RPMI7951 (cell line): ENCODE results near the gene EFHC1. TPM values are rescaled to one million over a fixed set of nuclear protein-coding genes. Genes with fewer than 3 reads are reported as not detected.
A peak's percentile ranks its signal among the peaks of the same experiment; 100 is the strongest.

Experiments used
- DNase-seq: peaks from one replicate; pipeline ENCODE4 v3.0.0-alpha.2; 2012; ENCODE audit warnings: low read depth
- total RNA-seq: library from RNA; depleted of rRNA; stranded (reverse); fragments of >200 nt; shearing (Covaris generic); gene quantifications from 2 replicates; pipeline ENCODE4 v1.2.3, GENCODE V29; 2014

Gene EFHC1
- total RNA-seq, 1 experiment from 2014 or later, result 37.7 TPM

DNA sequence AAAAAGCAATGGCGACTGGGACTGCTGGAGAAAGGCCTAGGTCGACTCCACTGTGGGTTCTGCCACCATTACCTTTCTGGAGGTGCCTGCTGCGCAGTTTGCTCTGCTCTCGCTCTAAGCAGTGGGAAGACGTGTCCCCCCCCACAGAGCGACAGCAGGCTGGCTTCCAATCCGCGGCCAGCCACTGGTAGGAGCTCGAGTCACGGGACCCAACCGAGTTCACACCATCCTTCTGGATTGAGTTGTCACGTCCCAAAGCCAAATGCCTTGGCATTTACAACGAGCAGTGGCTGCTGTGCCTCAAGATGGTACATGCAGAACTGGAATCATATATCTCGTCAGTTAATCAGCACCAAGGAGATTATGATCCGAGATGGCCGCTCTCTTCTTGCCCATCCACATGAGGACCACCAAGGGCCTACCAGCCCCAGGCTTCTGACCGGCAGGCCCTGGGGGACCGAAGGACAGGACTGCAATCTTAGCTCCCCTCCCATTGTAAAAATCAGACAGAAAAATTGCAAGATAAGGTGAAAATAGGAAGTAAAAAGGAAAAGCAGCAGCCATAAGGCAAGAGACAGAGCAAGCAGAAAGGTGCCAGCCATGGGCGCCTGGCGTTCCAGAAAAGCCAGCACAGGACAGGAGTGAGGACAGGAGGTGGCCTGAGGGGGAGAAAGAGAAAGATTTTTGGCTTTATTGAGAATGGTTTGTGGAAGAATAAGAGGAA lies 82.3 kb downstream of the EFHC1 start:
- no peak for DNase-seq

DNA sequence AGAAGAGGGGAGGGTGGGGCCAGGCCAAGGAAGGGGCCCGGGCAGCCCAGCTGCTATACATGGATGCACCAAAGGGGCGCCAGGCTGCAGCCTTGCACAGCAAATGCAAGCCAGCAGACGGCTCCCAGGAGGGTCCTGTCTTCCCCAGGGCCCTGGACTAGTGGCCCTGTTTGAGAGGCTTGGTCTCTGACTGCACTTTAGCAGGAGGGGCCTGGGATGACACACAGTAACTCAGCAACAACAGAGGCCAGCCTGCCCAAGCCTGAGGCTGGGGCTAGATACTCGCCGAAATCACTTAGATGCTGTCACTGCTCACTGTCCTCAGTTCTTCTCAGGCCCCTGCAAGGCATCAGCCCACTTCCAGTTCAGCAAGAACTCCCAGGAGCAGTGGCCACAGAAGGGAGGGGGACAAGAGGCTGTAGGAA lies 83.2 kb downstream of the EFHC1 start:
- DNase-seq, result peak; percentile 73

DNA sequence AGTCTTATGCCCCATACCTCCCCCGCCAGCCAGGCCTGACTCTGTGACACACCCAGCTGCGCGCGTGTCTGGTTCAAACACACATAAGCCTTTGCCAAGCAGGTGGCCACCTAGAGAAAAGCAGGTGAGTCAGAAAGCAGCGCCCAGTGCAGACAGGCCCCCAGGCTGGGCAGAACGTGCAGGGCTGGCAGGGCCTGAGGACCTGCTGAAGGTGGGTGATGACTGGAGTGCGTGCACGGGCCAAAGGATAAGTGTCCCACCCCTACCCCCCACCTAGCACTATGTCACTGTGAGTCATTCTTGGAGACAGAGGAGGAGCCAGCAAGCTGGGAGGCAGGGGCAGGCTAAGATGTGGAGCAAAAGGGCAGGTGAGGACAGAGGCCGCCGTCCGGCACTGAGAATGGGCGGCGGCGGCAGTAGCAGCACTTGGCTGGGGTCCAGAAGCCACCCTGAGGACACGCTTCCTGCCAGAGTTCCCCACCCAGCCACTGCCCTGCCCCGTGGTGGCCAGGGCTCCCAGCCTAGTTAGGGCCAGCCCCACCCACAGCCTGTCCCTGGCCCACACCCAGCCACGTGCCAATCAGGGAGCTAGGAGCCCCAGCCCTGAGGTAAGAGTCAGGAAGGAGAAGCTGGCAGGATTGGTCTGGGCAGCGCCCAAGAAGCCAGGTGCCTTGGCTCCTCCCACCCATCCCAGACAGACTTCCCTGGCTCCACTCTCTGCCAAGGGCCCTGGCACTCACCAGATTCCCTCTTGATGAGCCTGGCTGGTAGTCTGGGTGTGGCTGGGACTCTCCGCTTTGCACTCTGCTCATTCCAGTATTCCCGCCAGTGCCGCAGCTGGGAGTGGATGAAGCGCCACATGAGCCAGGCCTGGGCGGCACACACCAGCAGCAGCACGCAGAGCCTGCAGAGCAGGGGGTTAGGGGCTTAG lies 84.0 kb downstream of the EFHC1 start:
- DNase-seq, result peak; percentile 99

DNA sequence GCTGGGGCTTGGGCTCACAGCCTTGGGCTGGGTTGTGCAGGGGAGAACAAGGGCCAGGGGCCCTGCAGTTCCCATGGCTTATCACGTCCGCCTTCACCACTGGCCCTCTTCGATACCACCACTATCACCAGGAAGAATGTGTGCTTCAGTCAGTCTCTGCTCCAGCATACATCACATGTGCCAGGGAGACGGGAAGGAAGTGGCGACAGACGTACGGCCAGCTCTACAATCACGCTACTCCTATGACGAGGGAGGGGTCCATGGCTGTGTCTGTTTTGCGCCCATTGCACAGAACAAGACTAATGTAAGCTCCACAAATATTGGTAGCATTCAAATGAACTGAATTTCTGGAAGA lies 84.6 kb downstream of the EFHC1 start:
- DNase-seq, result no peak

DNA sequence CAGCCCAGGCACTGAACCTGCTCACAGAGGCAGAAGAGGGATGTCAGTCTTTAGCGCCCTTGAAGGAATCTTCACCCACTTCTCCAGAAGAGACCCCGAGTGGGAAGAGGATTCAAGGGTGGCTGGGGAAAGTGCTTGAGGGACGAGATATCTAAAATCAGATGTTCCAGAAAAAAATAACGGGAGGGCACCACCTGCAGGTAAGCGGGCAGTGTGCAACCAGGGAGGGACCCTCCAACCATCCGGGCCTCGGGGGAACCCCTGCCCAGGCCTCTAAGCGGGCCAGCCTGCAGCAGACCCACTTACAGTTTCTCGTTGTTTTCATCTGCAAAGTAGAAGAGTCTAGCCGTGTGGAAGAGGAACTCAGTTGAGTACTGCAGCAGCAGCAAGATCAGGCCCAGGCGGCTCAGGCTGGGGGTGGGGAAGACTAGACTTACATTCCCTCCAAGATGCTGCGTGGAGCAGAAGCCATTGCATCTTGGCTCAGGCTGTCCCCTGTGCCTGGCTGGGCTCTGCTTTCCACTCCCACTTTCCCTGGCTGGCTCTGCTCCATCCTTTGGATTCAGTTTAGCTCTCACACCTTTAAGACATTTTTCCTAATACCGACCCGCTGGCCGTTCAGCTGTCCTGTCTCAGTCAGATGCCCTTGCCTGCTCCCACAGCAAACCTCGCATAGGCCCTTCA lies 85.7 kb downstream of the EFHC1 start:
- DNase-seq, result no peak

DNA sequence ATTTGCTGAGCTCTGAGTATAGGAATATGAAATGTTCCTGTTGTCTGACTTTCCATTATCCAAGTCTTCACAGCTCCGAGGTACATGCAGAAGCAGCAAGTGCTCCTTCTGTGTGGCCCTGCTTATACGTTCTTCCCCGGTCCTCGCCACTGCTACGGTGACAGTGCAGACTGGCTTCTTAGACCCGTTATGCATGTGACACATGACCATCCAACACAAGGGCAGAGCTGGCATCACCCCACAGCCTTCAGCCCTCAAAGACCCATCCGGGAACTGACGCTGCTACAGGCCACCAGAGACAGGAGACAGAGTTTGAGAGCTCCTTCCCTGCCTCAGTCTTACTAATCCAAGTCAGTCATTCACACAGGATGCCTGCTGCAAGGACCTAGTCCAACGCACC lies 86.3 kb downstream of the EFHC1 start:
- DNase-seq, result no peak

DNA sequence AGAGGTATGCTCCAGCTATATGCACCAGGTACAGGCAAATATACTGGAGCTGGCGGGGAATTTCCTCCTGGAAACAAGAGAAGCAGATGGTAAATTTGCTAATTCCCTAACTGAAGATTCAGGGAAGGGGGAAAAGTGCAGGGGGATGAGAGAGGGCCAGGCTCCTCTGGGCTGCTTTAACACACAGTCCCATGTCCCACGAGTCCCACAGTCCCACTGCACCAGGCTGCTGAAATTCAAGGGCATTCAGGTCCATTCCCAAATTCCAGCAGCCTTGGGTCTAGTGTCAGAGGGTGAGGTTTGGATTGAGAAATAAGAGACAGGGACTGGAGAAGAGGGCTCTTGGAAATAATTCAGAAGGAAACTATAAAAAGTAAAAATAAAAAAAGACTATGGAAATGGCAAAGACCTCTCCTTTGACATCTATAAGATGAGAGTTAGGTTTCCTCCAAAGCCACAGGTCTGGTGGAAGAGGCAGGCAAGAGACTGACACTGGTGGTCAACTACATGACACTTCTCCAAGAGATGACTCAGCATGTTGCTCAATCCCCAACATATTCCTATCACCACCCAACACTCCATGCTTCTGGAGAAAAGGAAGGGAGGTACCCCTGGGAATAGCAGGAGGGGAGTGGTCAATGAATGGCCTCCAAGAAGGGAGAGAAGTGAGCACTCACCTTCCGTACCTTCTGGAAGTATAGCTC lies 87.6 kb downstream of the EFHC1 start:
- peak; percentile 90 for DNase-seq

DNA sequence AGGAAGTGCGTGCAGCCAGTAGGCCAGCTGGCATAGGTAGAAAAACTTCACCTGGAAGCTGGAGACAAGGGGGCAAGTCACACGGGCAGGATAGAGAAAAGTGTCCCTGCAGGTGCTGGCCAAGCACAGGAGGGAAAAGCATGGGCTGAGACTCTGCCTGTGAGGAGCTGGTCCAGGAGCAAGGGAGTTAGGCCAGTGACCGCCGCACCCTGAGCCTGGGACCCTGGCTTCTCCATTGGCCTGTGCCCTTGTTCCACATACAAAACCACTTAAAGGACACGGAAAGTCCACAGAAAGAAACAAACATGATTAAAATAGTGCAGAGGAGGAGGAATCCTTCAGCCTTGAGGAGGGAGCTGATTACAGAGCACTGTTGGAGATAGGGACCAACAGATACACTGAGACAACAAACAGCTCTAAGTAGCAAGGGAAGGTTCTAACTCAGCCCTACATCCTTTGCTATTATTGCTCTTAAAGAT lies 88.2 kb downstream of the EFHC1 start:
- DNase-seq, result no peak

DNA sequence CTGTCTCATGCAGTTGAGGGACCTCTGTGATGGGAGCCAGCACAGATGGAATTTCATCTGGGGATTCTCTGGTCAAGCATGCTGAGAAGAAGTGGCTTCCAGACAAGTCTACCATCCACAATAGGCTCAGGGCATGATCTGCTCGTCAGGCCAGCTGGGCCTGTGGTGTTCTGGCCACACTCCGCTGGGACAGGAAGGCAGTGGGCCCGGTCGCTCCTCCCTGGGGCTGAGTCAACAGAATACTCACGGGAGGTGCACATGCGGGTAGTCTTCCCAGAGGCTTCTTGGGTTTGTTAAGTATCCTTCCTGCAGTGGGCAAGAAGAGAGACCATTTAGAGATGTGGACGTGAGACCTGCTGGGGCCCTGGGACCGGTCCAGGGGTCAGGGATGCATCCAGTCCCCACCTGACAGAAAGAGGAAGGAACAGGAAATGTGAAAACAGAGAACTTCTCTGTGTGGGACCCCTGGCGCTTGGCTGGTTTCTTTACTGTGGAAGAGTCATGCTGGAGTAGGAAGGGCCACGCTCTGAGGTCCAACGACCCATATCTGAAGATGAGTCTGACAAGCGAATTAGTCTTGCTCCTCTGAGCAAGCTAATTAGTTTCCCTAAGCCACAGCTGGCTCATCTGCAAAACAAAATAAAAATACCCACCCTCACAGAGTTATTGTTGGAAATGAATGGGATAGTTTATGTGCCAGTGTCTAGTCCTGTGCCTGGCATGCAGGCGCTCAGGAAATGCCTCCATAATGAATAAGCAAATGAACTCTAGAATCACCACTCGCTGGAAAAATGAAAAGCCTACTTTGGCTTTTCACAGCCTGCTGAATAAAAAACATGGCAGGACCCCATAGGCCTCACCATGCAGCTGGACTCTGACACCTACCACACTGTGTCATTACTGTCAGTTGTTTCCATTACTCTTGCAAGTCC lies 89.4 kb downstream of the EFHC1 start:
- peak; percentile 97 for DNase-seq

DNA sequence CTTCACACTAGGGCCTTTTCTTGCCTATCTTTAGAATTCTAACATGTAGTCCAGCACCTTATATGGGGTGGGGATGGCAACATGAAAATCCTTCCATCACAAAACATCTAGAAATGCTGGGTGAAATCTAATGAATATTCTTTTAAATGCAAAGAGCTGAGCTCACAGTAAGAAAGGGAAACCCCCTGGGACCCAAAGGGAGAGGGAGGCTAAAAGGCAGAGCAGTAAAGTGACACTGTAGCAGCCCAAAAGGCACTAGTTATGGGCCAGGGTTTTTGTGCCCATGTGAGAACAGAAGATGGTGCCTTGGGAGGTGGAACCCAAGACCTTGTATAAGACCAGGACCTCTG lies 90.0 kb downstream of the EFHC1 start:
- DNase-seq, result no peak

DNA sequence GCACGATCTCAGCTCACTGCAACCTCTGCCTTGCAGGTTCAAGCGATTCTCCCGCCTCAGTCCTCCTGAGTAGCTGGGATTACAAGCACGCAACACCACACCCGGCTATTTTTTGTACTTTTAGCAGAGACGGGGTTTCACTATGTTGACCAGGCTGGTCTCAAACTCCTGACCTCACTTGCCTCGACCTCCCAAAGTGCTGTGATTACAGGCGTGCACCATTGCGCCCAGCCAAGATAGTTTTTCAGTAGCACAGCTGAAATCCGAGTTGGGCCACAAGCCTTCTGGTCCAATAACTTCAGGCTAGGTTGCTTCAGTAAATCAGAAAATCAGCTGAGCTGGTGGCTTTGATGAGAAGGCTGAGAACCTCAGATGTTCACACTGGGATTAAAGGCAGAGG lies 91.0 kb downstream of the EFHC1 start:
- no peak for DNase-seq

DNA sequence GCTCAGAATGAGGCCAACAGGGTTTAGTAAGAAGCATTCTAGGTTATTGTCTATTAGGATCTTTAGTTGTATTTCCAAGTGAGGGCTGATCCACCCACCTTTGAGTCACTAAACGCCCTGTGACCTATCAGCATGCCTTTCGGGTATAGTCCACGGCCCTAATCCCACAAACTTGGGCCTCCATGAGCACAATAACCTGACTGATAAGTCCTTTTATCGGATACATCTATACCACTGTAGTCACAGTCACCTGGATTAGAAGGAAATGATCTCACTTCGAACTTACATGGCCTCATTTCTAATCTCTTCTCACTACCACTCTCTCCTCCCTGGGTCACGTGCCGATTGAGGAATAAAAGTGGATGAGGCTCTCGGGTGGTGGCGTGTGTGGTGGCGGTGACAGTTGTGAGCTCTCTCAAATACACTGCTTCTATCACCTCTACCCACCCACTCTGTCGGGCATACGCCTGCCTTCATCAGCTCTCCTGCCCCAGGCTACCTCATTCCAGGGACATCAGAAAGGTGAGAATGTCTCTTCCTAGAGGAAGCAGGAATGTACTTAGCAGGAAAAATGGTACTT lies 91.5 kb downstream of the EFHC1 start:
- DNase-seq, result peak; percentile 70

DNA sequence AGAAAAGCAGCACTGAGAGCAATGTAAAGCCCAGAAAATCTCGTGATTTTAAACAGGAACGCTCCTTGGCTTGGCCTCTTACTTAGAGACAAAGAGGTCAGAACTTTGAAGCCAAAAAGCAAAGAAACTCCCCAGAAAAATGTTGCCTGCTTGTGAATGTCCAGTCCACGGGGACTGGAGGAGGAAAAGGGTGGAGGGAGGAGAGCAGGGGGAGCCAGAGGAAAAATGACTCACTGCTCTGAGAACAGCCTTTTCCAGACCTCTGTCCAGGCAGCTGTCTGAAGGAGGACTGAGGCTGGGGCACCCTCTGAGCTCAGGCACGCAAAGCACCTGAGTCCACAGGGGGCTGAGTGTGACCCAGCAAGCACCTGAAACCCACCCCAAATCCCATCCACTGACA lies 92.1 kb downstream of the EFHC1 start:
- peak; percentile 92 for DNase-seq

DNA sequence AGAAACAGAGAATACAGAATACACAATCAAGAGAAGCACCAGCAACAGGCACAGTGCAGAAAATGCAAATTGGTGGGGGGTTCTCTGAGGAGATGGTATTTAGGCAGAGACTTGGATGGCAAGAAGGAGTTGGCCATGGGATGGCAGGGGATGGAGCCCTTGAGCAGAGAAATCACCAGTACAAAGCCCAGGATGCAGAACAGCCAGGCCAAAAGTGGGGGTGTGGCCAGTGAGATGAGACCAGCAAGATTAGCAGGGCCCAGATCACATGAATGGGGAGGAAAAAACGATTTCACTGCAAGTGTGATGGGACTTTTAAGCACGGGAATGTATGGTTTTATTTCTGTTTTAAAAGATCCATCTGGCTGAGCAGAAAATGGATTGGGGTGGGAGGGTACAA lies 93.3 kb downstream of the EFHC1 start:
- DNase-seq, result peak; percentile 46

DNA sequence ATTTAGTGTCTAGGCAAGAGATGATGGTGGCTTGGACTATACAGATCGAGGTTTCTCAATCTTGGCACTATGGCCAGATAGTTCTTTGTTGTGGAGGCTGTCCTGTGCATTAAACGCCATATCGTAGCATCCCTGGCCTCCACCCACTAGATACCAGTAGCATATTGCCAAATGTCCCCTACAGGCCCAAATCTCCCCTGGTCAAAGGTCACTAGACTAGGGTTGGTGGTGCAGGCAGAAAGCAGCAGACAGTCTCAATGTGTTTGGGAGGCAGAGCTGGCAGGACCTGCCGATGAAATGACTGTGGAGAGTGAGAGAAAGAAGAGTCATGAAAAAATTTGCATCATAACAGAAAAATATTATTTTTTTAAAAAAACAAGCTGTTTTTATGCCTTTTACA lies 93.8 kb downstream of the EFHC1 start:
- DNase-seq, result no peak

DNA sequence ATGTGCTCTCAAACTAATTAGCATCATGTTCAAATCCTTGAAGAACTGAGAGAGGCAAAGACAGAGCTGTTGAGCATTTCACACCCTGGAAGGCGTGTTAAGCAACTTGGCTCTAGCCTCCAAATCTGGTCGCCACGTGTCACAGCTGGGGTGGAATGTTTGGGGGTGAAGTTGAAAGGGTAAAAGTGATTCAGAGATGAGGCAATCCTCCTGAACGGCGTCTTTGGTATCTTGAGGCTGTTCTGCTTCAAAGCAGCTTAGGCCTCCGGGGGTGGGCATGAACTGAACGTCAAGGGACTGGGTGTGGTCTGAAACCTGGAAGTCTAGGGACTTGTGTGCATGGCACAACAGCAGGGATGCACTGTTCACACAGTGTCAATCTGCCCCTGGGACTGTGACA lies 94.4 kb downstream of the EFHC1 start:
- DNase-seq, result peak; percentile 83

DNA sequence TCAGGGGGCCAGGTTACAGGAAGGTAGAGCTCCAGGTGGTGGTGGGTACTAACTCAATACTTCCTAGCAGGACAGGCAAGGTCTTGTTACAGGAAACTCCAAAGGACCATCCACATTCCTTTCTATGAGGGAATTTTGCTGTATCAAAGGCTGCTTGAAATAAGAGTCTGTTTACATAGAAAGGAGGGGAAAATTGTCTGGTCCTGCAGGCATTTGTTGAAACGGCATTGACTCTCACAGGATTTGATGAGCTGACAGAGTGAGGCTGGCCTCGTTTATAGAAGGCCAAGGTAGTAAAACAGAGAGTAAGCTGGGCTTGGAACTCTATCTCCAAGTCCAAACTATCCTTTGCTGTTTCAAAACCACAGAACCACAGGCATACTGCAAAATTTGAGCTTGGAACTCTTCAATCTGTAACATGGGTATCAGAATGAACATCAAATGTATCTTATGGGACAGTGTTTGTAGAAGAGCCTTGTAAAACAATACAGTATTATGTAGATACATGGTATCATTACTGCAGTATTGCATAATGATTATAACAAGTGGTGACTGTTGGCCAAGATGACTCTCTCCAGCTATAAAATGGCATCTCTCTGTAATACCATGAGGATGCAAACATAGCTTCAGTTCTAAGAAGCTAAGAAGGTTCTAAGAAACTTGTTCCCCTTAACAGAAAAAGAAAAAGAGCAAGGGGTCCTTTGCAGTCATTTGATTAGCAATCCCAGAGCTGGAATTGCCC lies 95.2 kb downstream of the EFHC1 start:
- DNase-seq, result peak; percentile 32

DNA sequence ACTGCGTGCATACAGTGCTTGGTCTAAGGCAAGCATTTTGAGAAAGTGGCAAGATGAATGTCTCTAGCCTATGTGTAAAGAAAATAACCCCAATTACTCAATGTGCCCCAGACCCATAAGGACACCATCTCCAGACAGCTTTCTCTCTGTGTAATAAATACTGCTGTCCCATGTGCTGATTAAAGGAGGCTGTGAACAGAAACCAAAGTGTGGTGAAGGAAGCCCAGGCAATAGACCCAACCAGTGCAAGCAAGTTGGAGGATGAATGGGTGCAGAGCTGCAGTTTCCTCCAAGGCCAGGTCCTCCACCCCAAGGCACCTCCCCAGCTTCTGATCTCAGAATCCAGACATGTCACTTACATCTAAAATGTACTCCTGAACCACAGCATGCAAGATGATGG lies 96.1 kb downstream of the EFHC1 start:
- DNase-seq, result no peak

DNA sequence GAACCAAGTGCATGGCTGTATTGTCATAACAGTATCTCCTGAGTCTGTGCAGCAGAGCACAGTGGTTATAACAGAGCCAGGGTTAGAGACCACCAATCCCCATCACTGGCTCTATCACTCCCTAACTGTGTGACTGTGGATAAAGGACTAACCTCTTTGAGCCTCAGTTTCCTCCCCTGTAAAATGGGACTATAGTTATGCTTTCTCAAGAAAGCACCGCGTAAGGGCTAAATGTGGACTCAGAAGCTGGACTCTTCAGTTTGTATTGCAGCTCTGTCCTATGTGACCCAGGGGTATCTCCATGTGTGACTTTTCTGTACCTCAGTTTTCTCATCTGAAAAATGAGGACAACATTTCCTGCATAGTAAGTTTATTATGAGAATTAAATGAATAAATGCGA lies 96.8 kb downstream of the EFHC1 start:
- no peak for DNase-seq
